Activated T-cell treated with anti-CD3 and anti-CD28 coated beads for 4 hours (primary cell): Measurements from ENCODE around the gene CDKL4.
"Not testable (repeated sequence)": the region's sequence is repeated elsewhere in the genome, so short reads cannot be mapped to it uniquely, and the experiment has no call there.

Experiments
- DNase-seq: peaks from one replicate; pipeline ENCODE4 v3.0.0-alpha.2; 2020

CDKL4 gene

DNA sequence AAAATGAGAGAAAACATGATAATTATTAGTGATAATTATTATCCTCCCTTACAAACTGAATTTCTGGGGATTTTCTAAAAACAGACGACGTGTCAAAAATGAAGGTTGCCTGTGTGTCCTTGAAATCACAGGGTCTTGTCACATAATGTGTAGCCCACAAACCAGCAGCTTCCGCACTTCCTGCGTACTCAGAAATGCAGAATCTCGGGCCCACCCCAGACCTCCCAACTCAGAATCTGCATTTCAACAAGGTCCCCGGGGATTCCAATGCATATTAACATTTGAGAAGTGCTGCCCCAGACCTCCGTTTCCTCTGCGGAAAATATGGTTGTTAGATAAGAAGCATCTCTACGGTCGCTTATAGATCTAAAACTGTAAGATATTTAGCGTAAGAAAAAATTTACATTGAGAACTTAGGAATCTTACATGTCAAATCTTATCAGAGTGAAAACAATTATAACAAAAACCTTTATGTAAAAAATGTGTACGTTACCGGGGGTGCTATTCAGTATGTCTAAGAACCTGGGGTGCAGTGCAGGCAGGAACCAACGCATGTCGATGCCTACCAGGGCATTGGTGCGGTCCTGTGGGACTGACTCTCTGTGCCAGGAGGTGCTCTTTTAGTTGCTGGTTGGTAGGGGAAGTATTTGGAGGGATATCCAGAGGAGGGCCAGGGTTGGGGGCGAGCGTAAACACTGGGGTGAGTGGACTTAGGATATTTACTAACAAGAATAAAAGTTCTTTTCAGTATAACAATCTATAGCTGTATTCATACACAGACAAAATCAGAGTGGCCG, 15.2 kb downstream of the CDKL4 start:
- no peak for DNase-seq

GRCh38 chr2:39227628-39228412, 15.9 kb downstream of the CDKL4 start:
- DNase-seq = peak; percentile 71

- DNase-seq = no peak
Observed at GRCh38 chr2:39225567-39225966, 18.2 kb downstream of the CDKL4 start.

DNA sequence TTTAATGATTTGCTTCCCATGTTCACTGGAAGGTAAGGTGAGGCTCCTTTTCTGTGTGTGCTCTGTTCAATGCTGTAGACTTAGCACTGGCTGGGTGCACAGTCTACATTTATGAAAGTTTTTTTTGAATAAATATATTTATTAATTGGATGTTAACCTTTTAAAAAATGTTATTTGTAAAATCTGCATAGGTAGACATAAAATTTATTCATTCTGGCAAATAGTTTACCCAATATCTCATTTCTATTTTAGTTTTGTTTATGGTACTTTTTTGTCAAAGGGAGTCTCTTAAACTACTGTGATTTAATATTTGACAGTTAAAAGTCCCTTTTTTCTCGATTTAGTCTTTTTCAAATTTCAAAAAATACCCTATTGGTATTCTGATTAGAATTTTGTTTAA, 19.9 kb downstream of the CDKL4 start:
- no peak for DNase-seq

DNA sequence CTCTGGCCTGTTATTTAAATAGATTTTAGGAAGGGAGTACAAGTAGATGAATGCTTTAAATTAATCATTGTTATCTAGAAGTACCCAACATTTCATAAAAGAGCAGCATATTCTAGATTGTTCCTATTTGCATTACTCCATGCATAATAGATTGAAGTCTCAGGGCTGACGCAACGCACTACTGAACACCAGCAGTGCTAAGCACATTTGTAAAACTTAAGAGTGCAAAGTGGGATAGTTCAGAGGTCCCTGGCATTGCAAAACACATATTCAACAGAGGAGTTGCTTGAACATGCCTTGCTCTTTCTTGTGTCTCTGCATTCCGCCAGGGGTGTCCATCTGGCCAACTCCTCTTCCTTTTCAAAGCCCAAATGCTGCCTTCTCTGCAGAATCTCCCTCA, 22.3 kb downstream of the CDKL4 start:
- DNase-seq = no peak

GRCh38 chr2:39220136-39220535, 23.6 kb downstream of the CDKL4 start:
- no peak for DNase-seq

DNA sequence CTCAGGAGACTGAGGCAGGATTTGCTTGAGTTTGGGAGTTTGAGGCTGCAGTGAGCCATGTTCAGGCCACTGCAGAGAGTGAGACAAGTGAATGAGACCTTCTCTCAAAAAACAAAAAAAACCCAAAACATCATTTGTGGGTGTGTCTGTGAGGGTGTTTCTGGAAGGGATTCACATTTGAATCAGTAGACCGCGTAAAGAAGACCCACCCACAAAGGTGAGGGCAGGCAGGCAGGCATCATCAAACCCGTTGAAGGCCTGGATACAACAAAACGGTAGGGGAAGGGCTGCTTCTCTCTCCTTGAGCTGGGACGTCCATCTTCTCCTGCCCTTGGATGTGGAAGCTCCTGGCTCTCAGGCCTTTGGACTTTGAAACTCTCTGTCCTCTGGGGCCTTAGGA, 25.4 kb downstream of the CDKL4 start:
- DNase-seq = no peak

DNA sequence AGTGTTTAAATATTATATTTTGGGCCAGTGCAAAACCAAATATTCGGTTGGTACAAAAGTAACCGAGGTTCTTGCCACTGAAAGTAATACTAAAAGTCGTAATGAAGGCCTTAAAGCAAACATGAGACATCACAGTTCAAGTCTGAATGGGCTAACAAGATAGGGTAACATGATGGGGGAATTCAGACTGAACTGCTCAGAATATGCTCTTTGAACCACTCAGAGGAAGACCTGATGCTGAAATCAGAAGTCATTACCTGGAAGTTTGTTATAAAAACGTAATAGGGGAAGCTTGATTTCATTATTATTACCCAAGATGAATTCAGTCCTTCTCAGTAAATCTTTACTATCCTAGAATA, 26.6 kb downstream of the CDKL4 start:
- no peak for DNase-seq

DNA sequence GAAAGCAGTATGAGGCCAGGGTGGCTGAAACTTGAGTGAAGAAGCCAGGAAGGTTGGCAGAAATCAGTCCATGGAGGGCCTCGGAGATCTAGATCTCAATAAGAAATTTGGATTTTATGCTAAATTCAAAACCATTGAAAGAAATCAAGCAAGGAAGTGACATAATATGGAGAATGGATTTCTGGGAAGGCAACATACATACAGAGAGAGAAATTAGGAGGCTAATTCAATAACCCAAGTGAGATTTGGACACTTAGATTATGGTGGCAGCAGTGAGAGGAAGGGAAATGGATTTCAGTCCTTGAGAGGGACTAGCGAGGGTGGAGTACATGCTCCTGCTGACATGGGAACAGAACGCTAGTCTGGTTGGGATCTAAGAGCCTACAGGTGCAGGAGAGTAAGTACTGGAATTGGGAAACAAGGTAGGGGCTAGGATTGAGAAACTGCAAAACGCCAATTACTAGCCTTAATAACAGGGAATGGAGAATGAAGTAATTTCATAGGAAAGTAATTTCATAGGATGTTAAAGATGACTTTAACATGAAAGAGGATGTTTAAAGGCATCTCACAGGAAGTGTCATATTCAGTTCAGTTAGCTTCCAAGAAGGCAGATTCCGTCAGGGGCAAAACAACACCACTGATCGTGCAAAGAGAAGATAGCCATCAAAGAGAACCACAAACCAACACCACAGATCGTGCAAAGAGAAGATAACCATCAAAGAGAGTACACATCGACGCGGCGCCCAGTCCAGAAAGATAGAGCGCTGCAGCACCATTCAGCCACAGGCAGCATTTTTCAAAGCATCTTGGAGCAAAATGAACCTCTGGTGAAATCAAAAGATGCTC, 27.2 kb downstream of the CDKL4 start:
- DNase-seq = peak; percentile 27

DNA sequence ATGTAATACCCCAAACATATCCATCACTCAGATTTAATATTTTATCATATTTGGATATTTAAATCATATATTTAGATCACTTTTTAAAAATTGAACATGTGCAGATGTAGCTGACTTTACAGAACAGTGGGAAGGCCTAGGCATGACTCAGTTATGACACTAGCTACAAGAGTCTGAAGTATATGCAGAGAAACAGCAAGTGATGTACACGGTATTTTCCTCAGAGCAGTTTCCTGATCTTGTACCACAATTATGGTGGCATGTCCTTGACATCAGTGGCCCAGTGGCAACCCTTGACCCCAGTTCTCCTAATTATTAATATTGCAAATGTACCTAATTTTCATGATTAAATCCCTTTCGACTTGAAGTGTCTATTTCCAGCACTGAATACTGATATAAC, 28.2 kb downstream of the CDKL4 start:
- no peak for DNase-seq

- no peak for DNase-seq
Observed at GRCh38 chr2:39213015-39213414, 30.8 kb downstream of the CDKL4 start.

DNA sequence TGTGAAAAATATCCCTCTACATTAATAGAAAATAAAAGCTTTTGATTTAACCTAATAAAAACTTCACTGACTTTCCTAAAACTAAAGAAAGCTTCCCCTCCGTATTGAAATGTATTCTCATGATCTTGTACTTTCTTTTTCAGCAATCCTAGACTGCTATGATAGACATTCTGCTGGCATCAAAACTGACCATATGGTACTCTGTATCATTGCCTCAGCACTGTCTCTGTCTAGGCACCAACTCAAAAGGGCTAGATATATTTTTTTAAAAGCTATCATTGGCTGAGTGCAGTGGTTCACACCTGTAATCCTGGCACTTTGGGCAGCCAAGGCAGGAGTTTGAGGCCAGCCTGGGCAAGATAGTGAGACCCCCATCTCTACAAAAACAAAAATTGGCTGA, 32.9 kb downstream of the CDKL4 start:
- no peak for DNase-seq

GRCh38 chr2:39203382-39203781, 40.4 kb downstream of the CDKL4 start:
- DNase-seq = no peak

DNA sequence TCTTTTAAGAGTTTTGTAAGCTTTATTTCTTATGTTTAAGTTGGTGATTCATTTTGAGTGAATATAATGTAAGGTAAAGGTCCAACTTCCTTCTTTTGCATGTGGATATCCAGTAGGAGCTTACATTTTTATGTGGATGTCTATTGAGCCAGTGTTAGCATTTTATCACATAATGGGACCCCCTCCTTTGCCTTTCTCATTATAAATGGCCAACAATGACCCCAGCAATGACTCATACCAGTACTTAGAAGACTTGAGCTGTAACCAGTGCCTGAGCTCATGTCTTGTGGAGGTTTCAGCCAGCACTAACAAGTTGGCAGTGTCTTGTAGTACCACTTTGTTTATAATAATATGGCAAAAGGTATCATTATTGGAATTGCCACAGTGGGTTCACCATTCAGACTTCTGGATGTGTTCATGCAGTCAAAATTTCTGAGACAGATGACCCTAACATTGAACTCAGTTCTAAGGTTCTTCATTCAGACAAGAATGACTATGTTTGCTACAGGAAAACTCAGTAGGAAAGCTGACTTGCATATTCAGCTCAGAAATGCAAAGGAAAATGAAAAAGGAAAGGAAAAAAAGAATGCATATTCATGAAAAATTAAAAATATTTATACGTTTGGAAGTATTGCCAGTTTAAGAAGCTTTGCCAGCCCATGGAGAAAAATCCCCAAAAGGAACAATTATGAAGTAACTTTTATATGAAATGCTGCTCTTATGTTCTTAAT, 41.0 kb downstream of the CDKL4 start:
- DNase-seq = no peak

DNA sequence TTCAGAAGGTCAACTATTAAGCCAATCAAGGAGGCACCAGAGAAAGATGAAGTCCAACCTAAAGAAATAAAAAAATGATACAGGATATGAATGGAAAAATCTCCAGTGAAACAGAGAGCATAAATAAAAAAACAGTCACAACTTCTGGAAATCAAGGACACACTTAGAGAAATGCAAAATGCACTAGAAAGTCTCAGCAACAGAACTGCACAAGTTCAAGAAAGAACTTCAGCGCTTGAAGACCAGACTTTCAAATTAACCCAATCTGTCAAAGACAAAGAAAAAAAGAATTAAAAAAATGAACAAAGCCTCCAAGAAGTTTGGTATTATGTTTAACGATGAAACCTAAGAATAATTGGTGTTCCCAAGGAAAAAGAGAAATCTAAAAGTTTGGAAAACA, 46.8 kb downstream of the CDKL4 start:
- not testable (repeated sequence) for DNase-seq

GRCh38 chr2:39194686-39195085, 49.1 kb downstream of the CDKL4 start:
- no peak for DNase-seq

DNA sequence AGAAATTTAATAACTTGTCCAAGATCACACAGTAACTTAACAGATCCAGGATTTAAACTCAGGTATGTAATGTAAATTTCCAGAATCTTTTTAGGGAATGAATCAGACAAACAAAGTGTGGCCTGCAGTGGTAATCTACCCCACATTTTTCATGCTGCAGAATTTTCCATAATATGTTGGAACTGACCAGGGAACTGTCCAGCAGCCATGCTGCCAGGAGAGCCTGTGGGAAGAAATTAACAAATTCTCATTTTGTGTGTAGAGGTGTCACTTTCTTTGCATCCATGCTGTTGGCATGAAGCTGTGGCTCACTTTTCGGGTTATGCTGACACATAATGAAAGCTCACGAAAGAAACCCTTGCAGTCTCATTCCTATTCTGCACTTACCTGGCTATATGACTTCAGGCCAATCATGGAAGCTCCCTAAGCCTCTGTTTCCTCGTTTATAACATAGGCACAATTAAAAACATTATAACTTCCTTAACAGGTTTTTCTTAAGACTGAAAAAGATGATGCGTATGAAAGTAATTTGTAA, 54.7 kb downstream of the CDKL4 start:
- no peak for DNase-seq

DNA sequence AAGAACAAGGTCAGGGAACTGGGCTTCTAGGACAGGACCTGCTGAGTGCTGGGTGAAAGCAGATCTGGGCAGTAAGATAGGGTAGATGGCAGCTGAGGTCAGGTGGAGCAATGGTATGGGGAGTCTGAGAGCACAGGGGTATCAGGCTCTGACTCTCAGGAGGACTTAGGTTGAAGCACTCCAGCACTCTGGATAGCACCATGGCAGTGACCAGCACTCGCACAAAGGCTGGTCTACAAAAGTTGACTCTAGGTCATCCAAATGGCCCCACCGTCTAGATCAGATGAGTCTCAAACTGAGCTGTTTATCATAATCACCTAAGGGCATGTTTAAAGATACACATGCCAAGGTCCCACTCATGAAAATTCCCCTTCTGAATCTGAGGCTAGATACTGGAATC, 60.1 kb downstream of the CDKL4 start:
- no peak for DNase-seq

DNA sequence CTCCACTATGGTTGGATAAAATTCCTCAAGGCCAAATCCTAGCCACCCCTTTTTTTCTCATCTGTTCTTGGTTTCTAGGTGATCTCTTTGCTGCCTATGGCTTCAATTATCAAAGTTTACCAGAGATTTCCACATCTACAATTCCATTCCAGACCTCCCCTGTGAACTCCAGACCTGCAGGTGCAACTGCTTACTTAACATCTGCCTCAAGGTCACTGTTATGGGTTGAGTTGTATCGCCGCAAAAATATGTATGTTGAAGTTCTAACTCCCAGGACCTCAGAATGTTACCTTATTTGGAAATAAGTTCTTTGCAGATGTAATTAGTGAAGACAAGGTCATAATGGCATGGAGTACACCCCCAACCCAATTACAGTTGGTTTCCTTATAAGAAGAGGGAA, 62.5 kb downstream of the CDKL4 start:
- no peak for DNase-seq

DNA sequence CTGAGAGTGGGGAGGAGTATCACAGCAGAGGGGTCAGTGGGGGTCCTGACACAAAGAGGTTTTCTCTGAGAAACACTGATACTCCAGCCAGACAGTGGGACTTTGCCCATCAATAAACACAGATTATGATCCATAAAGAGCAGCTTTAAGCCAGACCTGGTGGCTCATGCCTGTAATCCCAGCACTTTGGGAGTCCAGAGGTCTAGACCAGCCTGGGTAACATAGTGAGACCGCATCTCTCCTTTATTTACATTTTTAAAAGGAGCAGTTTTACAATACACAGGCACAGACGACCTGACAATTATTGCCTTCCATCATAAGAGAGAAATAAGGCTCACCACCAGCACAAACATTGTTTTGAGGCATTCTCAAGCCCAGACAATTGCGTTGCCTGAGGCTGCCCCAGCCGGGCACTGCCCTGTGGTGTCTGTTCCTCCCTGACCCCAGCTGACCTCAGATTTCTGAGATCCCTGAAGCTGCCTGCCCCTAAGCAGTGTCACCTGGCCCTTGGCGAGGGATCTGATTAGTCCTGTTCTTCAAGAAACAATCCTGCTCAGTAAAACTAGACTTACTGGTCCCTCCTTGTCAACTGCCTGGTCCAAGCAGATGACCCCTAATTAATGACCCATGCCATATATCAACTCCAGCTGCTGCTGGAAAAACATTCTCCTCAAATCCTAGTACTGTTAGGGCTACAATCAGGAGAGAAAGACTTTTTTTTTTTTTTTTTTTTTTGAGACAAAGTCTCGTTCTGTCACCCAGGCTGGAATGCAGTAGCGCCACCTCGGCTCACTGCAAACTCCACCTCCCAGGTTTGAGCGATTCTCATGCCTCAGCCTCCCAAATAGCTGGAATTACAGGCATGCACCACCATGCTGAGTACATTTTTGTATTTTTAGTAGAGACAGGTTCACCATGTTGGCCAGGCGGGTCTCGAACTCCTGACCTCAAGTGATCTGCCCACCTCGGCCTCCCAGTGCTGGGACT, 63.5 kb downstream of the CDKL4 start:
- DNase-seq = no peak

DNA sequence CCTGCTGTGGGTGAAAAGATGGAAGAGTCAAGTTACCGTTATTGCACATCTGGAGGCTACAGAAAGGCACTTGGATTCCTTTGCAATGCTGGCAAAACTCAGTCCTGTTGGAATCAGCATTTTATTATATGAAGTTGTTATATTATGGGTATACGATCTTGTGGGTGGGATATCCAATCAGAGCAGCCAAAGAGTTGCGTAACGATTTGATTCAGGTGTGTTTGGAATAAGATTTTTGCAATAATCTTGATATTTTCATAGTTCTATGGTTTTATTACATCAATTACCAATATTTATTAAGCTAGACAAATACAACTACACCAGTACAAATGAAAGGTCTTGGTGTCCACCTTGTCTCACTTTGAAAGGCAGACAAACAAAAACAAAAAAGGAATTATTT, 65.0 kb downstream of the CDKL4 start:
- no peak for DNase-seq
